Sigmoid colon (tissue), 4 donors: ENCODE results near the gene OPCML.

Experiments used
- EP300 ChIP-seq, 4 donors: sonication (generic); formaldehyde crosslinking; IDR thresholded peaks; one replicate each; pipeline ENCODE4 v1.6.1; 2017; ENCODE audit warnings: antibody characterized with exemption in 4 of 4
- POLR2AphosphoS5 ChIP-seq, 4 donors: sonication (generic); formaldehyde crosslinking; IDR thresholded peaks; one replicate each; pipeline ENCODE4 v1.6.1; 2017; ENCODE audit warnings: antibody characterized with exemption in 4 of 4

DNA sequence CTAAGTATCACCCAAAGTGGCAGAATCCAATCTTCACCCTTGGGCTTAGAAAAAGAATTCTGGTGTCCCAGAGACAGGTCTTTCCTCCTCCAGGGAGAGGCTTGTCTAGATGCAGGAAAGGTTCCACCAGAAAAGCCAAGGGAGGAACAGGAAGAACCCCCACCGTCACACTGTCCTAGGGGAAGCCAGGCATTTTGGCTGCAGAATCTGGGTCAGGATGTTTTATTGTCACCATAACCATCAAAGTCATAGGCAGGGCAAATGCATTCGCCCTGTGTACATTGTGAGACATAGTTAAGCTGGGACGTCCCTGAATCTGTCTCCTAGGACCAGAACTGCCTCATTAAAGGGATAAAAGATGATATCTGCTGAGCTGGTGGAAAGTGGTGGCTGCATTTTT, 590.5 kb downstream of the OPCML start:
- TF ChIP-seq EP300 (IDR thresholded peaks at IDR 0.05): no peak
- TF ChIP-seq POLR2AphosphoS5 (IDR thresholded peaks at IDR 0.05): no peak
